ENCODE data around the gene USP49.

Gene USP49

GRCh38 chr6:41748542-41748941, 146.6 kb downstream of the USP49 start:
- no peak for DNase-seq

- no peak for DNase-seq
Observed at GRCh38 chr6:41748102-41748477, 147.1 kb downstream of the USP49 start.

GRCh38 chr6:41747256-41748101, 147.7 kb downstream of the USP49 start, which contains the start of gene PGC:
Gene PGC (minus strand): TSS chr6:41747397. CDS start chr6:41747334, 63 bp downstream.
- no peak for DNase-seq

GRCh38 chr6:41746107-41746506, 149.1 kb downstream of the USP49 start:
- no peak for DNase-seq

- DNase-seq, result no peak
Observed at GRCh38 chr6:41744236-41744787, 150.9 kb downstream of the USP49 start.

- no peak for DNase-seq
Observed at GRCh38 chr6:41743406-41744235, 151.6 kb downstream of the USP49 start.

- DNase-seq, result no peak
Observed at GRCh38 chr6:41741625-41742490, 153.3 kb downstream of the USP49 start.

GRCh38 chr6:41740366-41741162, 154.6 kb downstream of the USP49 start:
- DNase-seq, result no peak
